H9 (cell line): ENCODE measurements around the gene HRH1. TPM values are rescaled to one million over a fixed set of nuclear protein-coding genes. Genes with fewer than 3 reads are reported as not detected.

Source experiments
- DNase-seq: peaks from one replicate; pipeline ENCODE4 v3.0.0-alpha.2; 2017
- H2AFZ ChIP-seq: one replicate; pipeline ENCODE4 v1.6.1; 2013; ENCODE audit warnings: mild to moderate bottlenecking, low read length, control low read depth, moderate library complexity
- H2AK5ac ChIP-seq: 2 replicates; pipeline ENCODE4 v1.6.1; 2013; ENCODE audit warnings: low read length, control low read depth, mixed read lengths; ENCODE audit not compliant: insufficient read length
- H2BK120ac ChIP-seq: one replicate; pipeline ENCODE4 v1.6.1; 2013; ENCODE audit warnings: low read depth, mild to moderate bottlenecking, low read length, control low read depth, inconsistent platforms; ENCODE audit not compliant: poor library complexity, severe bottlenecking
- H2BK12ac ChIP-seq: 2 replicates; pipeline ENCODE4 v1.6.1; 2013; ENCODE audit warnings: low read length, control low read depth, mixed read lengths, low read depth; ENCODE audit not compliant: insufficient read length
- H2BK15ac ChIP-seq: 2 replicates; pipeline ENCODE4 v1.6.1; 2013; ENCODE audit warnings: low read depth, low read length, control low read depth
- H2BK20ac ChIP-seq: one replicate; pipeline ENCODE4 v1.6.1; 2013; ENCODE audit warnings: low read depth, mild to moderate bottlenecking, low read length, control low read depth, inconsistent platforms; ENCODE audit not compliant: poor library complexity, severe bottlenecking
- H2BK5ac ChIP-seq: 2 replicates; pipeline ENCODE4 v1.6.1; 2013; ENCODE audit warnings: low read length, control low read depth, mixed read lengths; ENCODE audit not compliant: insufficient read length
- H3K14ac ChIP-seq: 2 replicates; pipeline ENCODE4 v1.6.1; 2013; ENCODE audit warnings: low read length, control low read depth; ENCODE audit not compliant: insufficient read depth
- H3K18ac ChIP-seq: 2 replicates; pipeline ENCODE4 v1.6.1; 2013; ENCODE audit warnings: low read depth, mild to moderate bottlenecking, mixed read lengths, low read length, control low read depth; ENCODE audit not compliant: insufficient read length
- H3K23ac ChIP-seq: 2 replicates; pipeline ENCODE4 v1.6.1; 2013; ENCODE audit warnings: low read length, control low read depth, mixed read lengths, low read depth; ENCODE audit not compliant: insufficient read length
- H3K23me2 ChIP-seq: 2 replicates; pipeline ENCODE4 v1.6.1; 2013; ENCODE audit warnings: low read depth, mild to moderate bottlenecking, mixed read lengths, low read length, control low read depth; ENCODE audit not compliant: insufficient read length, poor library complexity, severe bottlenecking
- H3K27ac ChIP-seq: 2 replicates; pipeline ENCODE4 v1.5.1; 2013; ENCODE audit warnings: low read length, control low read depth, mixed read lengths, low read depth; ENCODE audit not compliant: insufficient read length
- H3K27me3 ChIP-seq: 2 replicates; pipeline ENCODE4 v1.6.1; 2013; ENCODE audit warnings: low read length, control low read depth, inconsistent platforms; ENCODE audit not compliant: insufficient read depth
- H3K4ac ChIP-seq: 2 replicates; pipeline ENCODE4 v1.6.1; 2013; ENCODE audit warnings: low read depth, mild to moderate bottlenecking, control low read depth, inconsistent platforms, low read length, moderate library complexity
- H3K4me1 ChIP-seq: 2 replicates; pipeline ENCODE4 v1.6.1; 2013; ENCODE audit warnings: low read length, control low read depth, inconsistent platforms; ENCODE audit not compliant: insufficient read depth
- H3K4me2 ChIP-seq: 2 replicates; pipeline ENCODE4 v1.6.1; 2013; ENCODE audit warnings: low read length, control low read depth, mixed read lengths; ENCODE audit not compliant: insufficient read length, insufficient read depth
- H3K56ac ChIP-seq: 2 replicates; pipeline ENCODE4 v1.6.1; 2013; ENCODE audit warnings: low read depth, mild to moderate bottlenecking, mixed read lengths, low read length, control low read depth; ENCODE audit not compliant: insufficient read length
- H3K79me1 ChIP-seq: 2 replicates; pipeline ENCODE4 v1.6.1; 2013; ENCODE audit warnings: low read depth, mild to moderate bottlenecking, moderate library complexity, low read length, control low read depth, inconsistent platforms; ENCODE audit not compliant: insufficient read depth, poor library complexity, severe bottlenecking
- H3K79me2 ChIP-seq: 2 replicates; pipeline ENCODE4 v1.6.1; 2013; ENCODE audit warnings: low read length, control low read depth, inconsistent platforms; ENCODE audit not compliant: insufficient read depth
- H3K9ac ChIP-seq: 2 replicates; pipeline ENCODE4 v1.6.1; 2013; ENCODE audit warnings: low read length, control low read depth, mixed read lengths; ENCODE audit not compliant: insufficient read length; ENCODE audit errors: extremely low read depth
- H3K9me3 ChIP-seq: one replicate; pipeline ENCODE4 v1.6.1; 2013; ENCODE audit warnings: low read depth, low read length, inconsistent platforms; ENCODE audit not compliant: control insufficient read depth
- H3T11ph ChIP-seq: one replicate; pipeline ENCODE4 v1.6.1; 2013; ENCODE audit warnings: mild to moderate bottlenecking, low read length, control low read depth, inconsistent platforms
- H4K20me1 ChIP-seq: one replicate; pipeline ENCODE4 v1.6.1; 2013; ENCODE audit not compliant: control insufficient read depth, insufficient read length, insufficient read depth
- H4K5ac ChIP-seq: 2 replicates; pipeline ENCODE4 v1.6.1; 2013; ENCODE audit warnings: low read depth, mild to moderate bottlenecking, mixed read lengths, low read length, control low read depth; ENCODE audit not compliant: insufficient read length
- H4K8ac ChIP-seq: replicated peaks from 2 replicates; pipeline ENCODE4 v1.6.1; 2013; ENCODE audit warnings: low read length, control low read depth, mixed read lengths, low read depth; ENCODE audit not compliant: insufficient read length
- H4K91ac ChIP-seq: 2 replicates; pipeline ENCODE4 v1.6.1; 2013; ENCODE audit warnings: low read depth, mild to moderate bottlenecking, moderate library complexity, mixed read lengths, low read length, control low read depth; ENCODE audit not compliant: insufficient read length
- H3K27ac Mint-ChIP-seq, 3 experiments: 2 replicates in 2 of 3; 3 replicates in 1 of 3; pipeline ENCODE4 v1.8.0; 2020 to 2021; ENCODE audit warnings: mixed read lengths in 3 of 3, mild to moderate bottlenecking in 1 of 3, moderate library complexity in 1 of 3
- H3K27me3 Mint-ChIP-seq: 2 replicates; pipeline ENCODE4 v1.8.0; 2021; ENCODE audit warnings: low read depth, mild to moderate bottlenecking, moderate library complexity, mixed read lengths
- H3K36me3 Mint-ChIP-seq, 3 experiments: 2 replicates in 2 of 3; 3 replicates in 1 of 3; pipeline ENCODE4 v1.8.0; 2020 to 2021; ENCODE audit warnings: low read depth in 3 of 3, mixed read lengths in 3 of 3; ENCODE audit not compliant: insufficient read depth in 1 of 3
- H3K4me1 Mint-ChIP-seq, 2 experiments: 2 replicates each; pipeline ENCODE4 v1.8.0; 2020; ENCODE audit warnings: mixed read lengths in 2 of 2
- H3K4me3 Mint-ChIP-seq, 2 experiments: 2 replicates in 1 of 2; 3 replicates in 1 of 2; pipeline ENCODE4 v1.8.0; 2020 to 2021; ENCODE audit warnings: mild to moderate bottlenecking in 2 of 2, mixed read lengths in 2 of 2, moderate library complexity in 1 of 2
- H3K9me3 Mint-ChIP-seq, 2 experiments: 2 replicates in 1 of 2; 3 replicates in 1 of 2; pipeline ENCODE4 v1.8.0; 2020; ENCODE audit warnings: mild to moderate bottlenecking in 2 of 2, mixed read lengths in 2 of 2, moderate library complexity in 1 of 2
- WGBS: extraction: QIAGEN DNeasy Blood & Tissue Kit; methylation state at CpG from one replicate; pipeline ENCODE4 v1.1.7; 2013; ENCODE audit warnings: missing lambda C conversion rate, low lambda C conversion rate, mixed read lengths; ENCODE audit not compliant: insufficient read length; ENCODE audit errors: extremely low coverage; 5-methylcytosine and 5-hydroxymethylcytosine counted together
- total RNA-seq: library from RNA; stranded (reverse); gene quantifications from 2 replicates; pipeline ENCODE4 v1.2.1, GENCODE V29; 2021
- TF ChIP-seq, protein P1 (sequence below): fragments of 200-600 bp; sonication (generic); conservative IDR thresholded peaks from 3 replicates; pipeline ENCODE4 v1.8.0; 2021; ENCODE audit warnings: antibody characterized with exemption, mild to moderate bottlenecking

HRH1 gene
- total RNA-seq, 1 experiment from 2014 or later: 0.74 TPM

DNA sequence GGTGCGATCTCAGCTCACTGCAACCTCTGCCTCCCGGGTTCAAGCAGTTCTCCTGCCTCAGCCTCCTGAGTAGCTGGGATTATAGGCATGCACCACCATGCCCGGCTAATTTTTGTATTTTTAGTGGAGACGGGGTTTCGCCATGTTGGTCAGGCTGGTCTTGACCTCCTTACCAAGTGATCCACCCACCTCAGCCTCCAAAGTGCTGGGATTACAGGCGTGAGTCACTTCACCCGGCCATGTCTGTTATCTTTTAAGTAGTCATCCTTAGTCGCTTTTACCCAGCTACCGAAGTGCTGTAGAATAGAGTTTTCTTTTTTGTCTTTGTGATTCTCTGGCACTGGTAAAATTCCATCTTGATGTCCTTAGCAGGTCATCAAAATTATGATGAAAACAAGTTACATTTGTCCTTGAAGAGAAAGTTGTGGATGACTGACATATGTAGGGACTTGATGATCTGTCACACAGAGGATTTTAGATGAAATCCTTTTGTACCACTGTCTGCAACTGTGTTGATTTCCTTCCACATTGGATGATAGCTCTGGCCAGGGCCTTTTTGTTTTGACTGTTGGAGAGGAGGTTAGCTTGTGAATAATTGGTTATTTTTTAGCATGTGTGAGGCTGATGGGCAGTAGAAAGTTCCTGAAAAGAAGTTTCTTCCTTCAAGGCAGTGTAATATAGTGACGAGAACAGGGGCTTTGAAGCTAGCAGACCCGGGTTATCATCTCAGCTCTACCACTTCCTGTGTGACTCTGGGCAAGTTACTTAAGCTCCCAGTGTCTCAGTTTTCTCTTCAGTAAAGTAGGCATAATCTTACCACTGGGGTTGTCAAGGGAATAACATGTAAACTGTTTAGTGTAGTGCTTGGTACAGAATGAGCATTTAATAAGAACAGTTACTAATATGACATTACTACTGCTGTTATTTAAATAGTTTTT, 136.7 kb downstream of the HRH1 start:
- Histone ChIP-seq H2AK5ac (no peak overlapping the region), H2AFZ (no peak overlapping the region), H3K4ac (no peak overlapping the region), H4K20me1 (no peaks in the 10 kb centered on the region), H3K18ac (no peak overlapping the region), H2BK5ac (no peak overlapping the region), H3K9me3 (no peaks in the 10 kb centered on the region), H3K23me2 (no peaks in the 10 kb centered on the region), H3K27ac (no peak overlapping the region), H4K91ac (no peak overlapping the region), H3K4me2 (no peak overlapping the region), H4K8ac (no peak overlapping the region), H2BK12ac (no peak overlapping the region), H3K23ac (no peak overlapping the region), H3K14ac (no peak overlapping the region), H3K79me1 (no peaks in the 10 kb centered on the region), H3K9ac (no peak overlapping the region), H3K27me3 (no peaks in the 10 kb centered on the region), H2BK20ac (no peak overlapping the region), H2BK15ac (no peak overlapping the region), H4K5ac (no peak overlapping the region), H3K56ac (no peak overlapping the region), H3K79me2 (no peaks in the 10 kb centered on the region), H3T11ph (no peak overlapping the region), H3K4me1 (no peaks in the 10 kb centered on the region), H2BK120ac (no peak overlapping the region)
- WGBS: no CpG with 5 or more reads among the region's 11 CpGs
- no peak overlapping the region for H3K4me3 Mint-ChIP-seq
- no peaks in the 10 kb centered on the region; a peak in 1 of 7 replicates for H3K36me3 Mint-ChIP-seq
- TF ChIP-seq, protein P1, sequence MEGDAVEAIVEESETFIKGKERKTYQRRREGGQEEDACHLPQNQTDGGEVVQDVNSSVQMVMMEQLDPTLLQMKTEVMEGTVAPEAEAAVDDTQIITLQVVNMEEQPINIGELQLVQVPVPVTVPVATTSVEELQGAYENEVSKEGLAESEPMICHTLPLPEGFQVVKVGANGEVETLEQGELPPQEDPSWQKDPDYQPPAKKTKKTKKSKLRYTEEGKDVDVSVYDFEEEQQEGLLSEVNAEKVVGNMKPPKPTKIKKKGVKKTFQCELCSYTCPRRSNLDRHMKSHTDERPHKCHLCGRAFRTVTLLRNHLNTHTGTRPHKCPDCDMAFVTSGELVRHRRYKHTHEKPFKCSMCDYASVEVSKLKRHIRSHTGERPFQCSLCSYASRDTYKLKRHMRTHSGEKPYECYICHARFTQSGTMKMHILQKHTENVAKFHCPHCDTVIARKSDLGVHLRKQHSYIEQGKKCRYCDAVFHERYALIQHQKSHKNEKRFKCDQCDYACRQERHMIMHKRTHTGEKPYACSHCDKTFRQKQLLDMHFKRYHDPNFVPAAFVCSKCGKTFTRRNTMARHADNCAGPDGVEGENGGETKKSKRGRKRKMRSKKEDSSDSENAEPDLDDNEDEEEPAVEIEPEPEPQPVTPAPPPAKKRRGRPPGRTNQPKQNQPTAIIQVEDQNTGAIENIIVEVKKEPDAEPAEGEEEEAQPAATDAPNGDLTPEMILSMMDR: no peak
- H3K4me1 Mint-ChIP-seq: no peaks in the 10 kb centered on the region
- no peaks in the 10 kb centered on the region for H3K27me3 Mint-ChIP-seq
- no peak overlapping the region for H3K27ac Mint-ChIP-seq
- no peak for DNase-seq
- no peaks in the 10 kb centered on the region for H3K9me3 Mint-ChIP-seq
